Thoracic aorta (tissue), 2 donors: ENCODE measurements around the gene POLE2. TPM values are rescaled to one million over a fixed set of nuclear protein-coding genes. Genes with fewer than 3 reads are reported as not detected.
"Not testable (repeated sequence)": the region's sequence is repeated elsewhere in the genome, so short reads cannot be mapped to it uniquely, and the experiment has no call there.

ENCODE experiments used
- ATAC-seq: fragments of 150-250 bp; one replicate; pipeline ENCODE4 v1.8.0; 2017; ENCODE audit warnings: low read depth; ENCODE audit not compliant: insufficient number of reproducible peaks, low FRiP score
- DNase-seq: peaks from one replicate; pipeline ENCODE4 v3.0.0-alpha.2; 2020; ENCODE audit warnings: low spot score
- H3K27ac ChIP-seq, 2 donors: fragments of 200-600 bp; sonication (generic); 1 replicate in 1 of 2; 2 replicates in 1 of 2; pipeline ENCODE4 v1.5.1; 2016; ENCODE audit warnings: mild to moderate bottlenecking in 2 of 2, moderate library complexity in 2 of 2
- H3K27me3 ChIP-seq: fragments of 200-600 bp; sonication (generic); replicated peaks from 2 replicates; pipeline ENCODE4 v1.6.0; 2016; ENCODE audit warnings: mild to moderate bottlenecking; ENCODE audit not compliant: insufficient read depth
- H3K36me3 ChIP-seq: fragments of 200-600 bp; sonication (generic); one replicate; pipeline ENCODE4 v1.5.1; 2016
- H3K4me1 ChIP-seq, 2 donors: fragments of 200-600 bp; sonication (generic); 1 replicate in 1 of 2; 2 replicates in 1 of 2; pipeline versions ENCODE4 v1.5.1 to v1.6.0; 2016; ENCODE audit warnings: low read depth in 2 of 2, mild to moderate bottlenecking in 1 of 2; ENCODE audit not compliant: control insufficient read depth in 1 of 2
- H3K4me3 ChIP-seq: fragments of 200-600 bp; sonication (generic); 2 replicates; pipeline ENCODE4 v1.5.1; 2016; ENCODE audit warnings: mild to moderate bottlenecking
- H3K9me3 ChIP-seq: fragments of 200-600 bp; sonication (generic); 2 replicates; pipeline ENCODE4 v1.5.1; 2016
- CTCF ChIP-seq: fragments of 200-600 bp; sonication (generic); IDR thresholded peaks from one replicate; pipeline ENCODE4 v1.5.1; 2019; ENCODE audit warnings: antibody characterized with exemption
- total RNA-seq, 2 donors: library from RNA; depleted of rRNA; stranded (reverse); fragments of >200 nt; gene quantifications; one replicate each; pipeline versions ENCODE4 v1.1.0 to v1.2.3, GENCODE V29; 2016

The POLE2 gene
- total RNA-seq = 1 to 10 TPM in 1 of 2 donors, under 1 TPM in 1; 0.27 to 9.1 TPM

GRCh38 chr14:49687942-49688700 is at the start of gene POLE2:
Gene POLE2, minus strand, starts transcription at chr14:49688214. Its CDS starts 11 bp downstream, at chr14:49688203.
- ATAC-seq (no peak), DNase-seq (peak; percentile 18)
- no peak for TF ChIP-seq CTCF
- Histone ChIP-seq H3K27ac (peak within 1 kb of the TSS; percentile 65 to 75), H3K4me1 (peaks cover 0 to 12% of the 10 kb centered on the region in 2 donors), H3K27me3 (no peaks in the 10 kb centered on the region), H3K36me3 (no peaks in the 10 kb centered on the region), H3K9me3 (no peaks in the 10 kb centered on the region), H3K4me3 (peak within 1 kb of the TSS; percentile 81)

- H3K4me1 ChIP-seq, H3K27me3 ChIP-seq, H3K27ac ChIP-seq, DNase-seq, H3K9me3 ChIP-seq, ATAC-seq, H3K4me3 ChIP-seq: not testable (repeated sequence)
- peaks cover 11% of the 10 kb centered on the region for H3K36me3 ChIP-seq
Observed at GRCh38 chr14:49735669-49736068, 47.7 kb upstream of the POLE2 start.

GRCh38 chr14:49733836-49734235 is 45.8 kb upstream of the POLE2 start:
- Histone ChIP-seq H3K27ac (no peak overlapping the region), H3K4me1 (no peaks in the 10 kb centered on the region), H3K27me3 (no peaks in the 10 kb centered on the region), H3K9me3 (no peaks in the 10 kb centered on the region), H3K36me3 (peaks cover 4% of the 10 kb centered on the region), H3K4me3 (no peak overlapping the region)
- ATAC-seq (no peak), DNase-seq (no peak)
- no peak for TF ChIP-seq CTCF

- no peak overlapping the region for H3K4me3 ChIP-seq
- H3K4me1 ChIP-seq = no peaks in the 10 kb centered on the region
- peaks cover 4% of the 10 kb centered on the region for H3K36me3 ChIP-seq
- no peaks in the 10 kb centered on the region for H3K9me3 ChIP-seq
- no peaks in the 10 kb centered on the region for H3K27me3 ChIP-seq
- DNase-seq (no peak), ATAC-seq (no peak)
- no peak for TF ChIP-seq CTCF
- H3K27ac ChIP-seq = no peak overlapping the region
Observed at GRCh38 chr14:49732896-49733295, 44.9 kb upstream of the POLE2 start.

- H3K4me1 ChIP-seq = no peaks in the 10 kb centered on the region
- H3K27me3 ChIP-seq = no peaks in the 10 kb centered on the region
- ATAC-seq (no peak), DNase-seq (no peak)
- H3K4me3 ChIP-seq = no peak overlapping the region
- no peak overlapping the region for H3K27ac ChIP-seq
- H3K9me3 ChIP-seq = no peaks in the 10 kb centered on the region
- peaks cover 15% of the 10 kb centered on the region for H3K36me3 ChIP-seq
- no peak for TF ChIP-seq CTCF
Observed at GRCh38 chr14:49727171-49727570, 39.2 kb upstream of the POLE2 start.

GRCh38 chr14:49721733-49722435 is 33.9 kb upstream of the POLE2 start:
- not testable (repeated sequence) for DNase-seq, H3K4me1 ChIP-seq, ATAC-seq, H3K4me3 ChIP-seq, H3K9me3 ChIP-seq, H3K27me3 ChIP-seq, H3K27ac ChIP-seq
- peaks cover 26% of the 10 kb centered on the region for H3K36me3 ChIP-seq
